ENCODE results near the gene PIK3CA.

The PIK3CA gene

DNA sequence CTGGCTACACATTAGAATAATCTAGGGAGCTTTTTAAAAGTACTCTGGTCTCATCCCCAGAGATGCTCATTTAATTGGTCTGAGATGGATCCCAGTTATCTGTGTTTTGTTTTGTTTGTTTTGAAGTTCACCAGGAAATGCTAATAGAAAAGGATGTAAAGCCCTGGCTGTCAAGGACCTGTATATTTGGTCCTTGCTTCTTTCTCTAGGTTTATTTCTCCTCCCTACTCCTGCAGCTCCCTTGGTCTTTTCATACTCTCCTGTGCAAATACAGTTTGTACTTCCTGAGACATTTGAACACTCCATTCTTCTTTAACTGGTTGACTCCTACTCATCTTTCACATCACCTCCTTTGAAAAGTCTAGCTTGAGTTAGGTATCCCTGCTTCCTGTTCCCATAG, 3.3 kb downstream of the PIK3CA start:
- no peak for DNase-seq (ENCODE audit: low read depth, low spot score)
- H3K4me3 ChIP-seq (ENCODE audit: low read length): no peak overlapping the region

DNA sequence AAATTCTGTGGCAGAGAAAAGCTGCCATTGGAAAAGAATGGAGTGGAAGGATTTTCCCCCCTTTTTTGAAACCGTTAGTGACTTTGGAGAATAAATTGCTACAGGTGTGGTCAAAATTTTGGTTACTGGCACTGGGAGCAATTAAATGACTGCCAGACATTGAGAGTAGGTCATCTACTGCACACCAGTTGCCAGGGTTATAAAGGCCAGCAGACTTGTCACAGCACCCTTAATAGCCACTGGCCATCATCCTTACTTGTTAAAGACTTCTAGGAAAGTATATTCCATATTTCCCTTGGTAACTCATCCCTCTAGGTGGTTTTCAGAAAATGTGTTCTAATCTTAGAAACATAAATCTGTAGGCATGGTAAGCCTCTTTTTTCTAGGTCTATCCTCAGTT, 8.0 kb downstream of the PIK3CA start:
- no peak for DNase-seq (ENCODE audit: low read depth, low spot score)
- H3K4me3 ChIP-seq (ENCODE audit: low read length): no peak overlapping the region

DNA sequence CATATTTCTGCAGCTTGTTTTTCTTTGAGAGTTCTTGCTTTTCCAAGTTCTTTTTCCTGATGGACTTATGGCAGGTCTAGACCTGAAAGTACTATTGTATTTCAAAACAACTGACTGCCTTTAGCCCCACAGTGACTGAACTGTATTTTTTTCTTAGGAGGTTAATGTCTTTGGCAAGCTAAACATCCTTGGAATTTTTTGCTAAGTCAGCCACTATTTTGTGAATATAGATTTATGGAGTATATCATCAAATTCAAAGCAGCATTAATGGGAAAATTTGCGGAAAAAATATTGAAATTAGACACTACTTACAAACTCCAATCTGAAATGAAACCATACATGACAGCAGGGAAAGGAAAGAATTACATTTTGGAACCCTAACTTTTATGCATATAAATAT, 8.6 kb downstream of the PIK3CA start:
- no peak for DNase-seq (ENCODE audit: low read depth, low spot score)
- no peak overlapping the region for H3K4me3 ChIP-seq (ENCODE audit: low read length)

DNA sequence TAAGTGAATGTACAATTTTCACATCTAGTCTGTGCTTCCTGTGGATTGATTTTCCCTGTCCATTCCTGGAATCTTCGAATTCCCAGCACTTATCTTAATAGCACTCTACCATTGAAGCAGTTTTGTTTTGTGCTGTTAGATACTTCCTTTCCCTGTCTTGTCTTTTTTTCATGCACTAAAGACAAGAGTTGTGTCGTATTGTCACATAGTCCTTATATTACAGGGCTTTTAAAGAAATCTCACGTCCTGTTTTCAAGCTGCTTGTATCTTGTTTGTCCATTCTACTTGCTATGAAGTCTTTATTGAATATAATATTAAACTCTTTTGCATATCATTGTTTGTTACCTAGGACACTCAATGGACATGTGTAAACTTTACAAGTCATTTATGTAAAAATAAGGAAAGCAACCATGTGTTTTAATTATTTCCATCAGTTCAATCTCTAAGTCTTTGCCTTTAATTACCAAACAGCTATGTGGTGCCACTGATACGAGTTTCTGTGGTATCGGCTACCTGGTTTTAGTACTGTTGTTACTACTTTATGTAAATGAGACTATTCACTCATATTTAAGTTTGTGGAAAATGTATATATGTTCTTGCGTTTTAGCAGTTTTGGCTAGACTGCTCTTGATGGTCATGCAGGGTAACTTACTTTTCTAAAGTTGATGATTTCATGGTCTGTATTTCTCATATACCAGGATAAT, 10.3 kb downstream of the PIK3CA start:
- H3K4me3 ChIP-seq (ENCODE audit: low read length): no peak overlapping the region
- DNase-seq (ENCODE audit: low read depth, low spot score): no peak

DNA sequence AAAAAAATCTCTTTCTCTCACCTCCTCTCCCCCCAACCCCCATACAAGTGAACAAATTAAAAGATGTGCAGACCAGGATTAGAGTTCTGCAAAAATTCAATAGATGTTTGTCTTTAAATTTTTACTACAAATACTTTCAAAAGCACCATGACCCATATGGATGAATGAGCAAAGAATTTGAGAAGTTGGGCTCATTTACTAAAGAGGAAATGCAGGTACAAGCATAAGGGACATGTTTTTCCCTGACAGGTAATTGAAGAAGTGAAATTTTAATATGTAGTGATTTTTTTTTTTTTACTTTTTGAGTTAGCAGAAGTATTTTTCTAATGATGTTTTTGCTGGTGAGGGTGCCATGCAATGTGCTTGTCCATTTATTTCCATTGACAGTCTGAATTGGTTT, 15.3 kb downstream of the PIK3CA start:
- no peak for DNase-seq (ENCODE audit: low read depth, low spot score)
- no peak overlapping the region for H3K4me3 ChIP-seq (ENCODE audit: low read length)

DNA sequence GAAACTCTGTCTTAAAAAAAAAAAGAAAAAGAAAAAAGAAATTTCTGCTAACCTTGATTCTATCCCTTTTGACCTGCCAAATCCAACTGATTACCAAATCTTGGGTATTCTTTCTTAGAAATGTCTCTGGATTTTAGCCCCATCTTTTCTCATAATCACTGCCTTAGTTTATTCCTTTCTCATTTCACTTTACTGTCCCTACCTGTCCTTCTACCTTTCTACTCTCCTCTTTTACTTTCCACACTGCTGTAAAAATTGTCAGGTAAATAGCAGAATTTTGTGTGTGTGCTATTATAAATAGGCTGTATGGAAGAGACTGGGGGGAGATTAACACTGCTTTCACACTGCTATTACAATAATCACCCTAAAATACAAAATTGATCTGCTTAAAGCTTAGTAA, 16.7 kb downstream of the PIK3CA start:
- H3K4me3 ChIP-seq (ENCODE audit: low read length): no peak overlapping the region
- DNase-seq (ENCODE audit: low read depth, low spot score): no peak

DNA sequence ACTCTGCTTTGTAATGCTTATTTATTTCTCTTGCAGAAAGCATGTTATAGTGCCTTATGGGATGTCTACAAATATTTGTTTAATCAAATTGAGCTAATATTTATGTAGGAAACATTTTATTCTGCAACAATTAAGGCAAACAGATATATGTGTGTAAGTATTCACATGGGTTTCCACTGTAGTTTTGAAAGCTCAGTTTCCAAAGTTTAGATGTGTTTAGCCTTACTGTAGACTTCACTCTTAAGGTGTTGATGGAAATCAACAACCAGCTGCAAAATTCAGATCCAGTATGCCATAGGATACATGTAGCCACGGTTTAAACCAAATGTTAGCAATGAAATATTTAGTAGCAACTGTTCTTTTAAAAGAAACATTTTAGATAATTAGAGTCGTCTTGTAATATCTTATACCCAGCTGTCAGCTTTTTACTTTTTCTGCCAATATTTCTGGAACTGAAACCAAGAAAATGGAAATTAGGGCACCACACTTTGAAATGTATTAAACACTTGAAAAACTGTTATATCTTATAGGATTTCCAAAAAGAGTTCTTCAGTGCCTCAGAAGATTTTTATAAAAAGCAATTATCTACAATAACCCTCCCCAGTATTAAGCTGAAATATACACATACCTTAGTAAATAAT, 18.5 kb downstream of the PIK3CA start:
- DNase-seq (ENCODE audit: low read depth, low spot score): no peak
- H3K4me3 ChIP-seq (ENCODE audit: low read length): no peak overlapping the region

DNA sequence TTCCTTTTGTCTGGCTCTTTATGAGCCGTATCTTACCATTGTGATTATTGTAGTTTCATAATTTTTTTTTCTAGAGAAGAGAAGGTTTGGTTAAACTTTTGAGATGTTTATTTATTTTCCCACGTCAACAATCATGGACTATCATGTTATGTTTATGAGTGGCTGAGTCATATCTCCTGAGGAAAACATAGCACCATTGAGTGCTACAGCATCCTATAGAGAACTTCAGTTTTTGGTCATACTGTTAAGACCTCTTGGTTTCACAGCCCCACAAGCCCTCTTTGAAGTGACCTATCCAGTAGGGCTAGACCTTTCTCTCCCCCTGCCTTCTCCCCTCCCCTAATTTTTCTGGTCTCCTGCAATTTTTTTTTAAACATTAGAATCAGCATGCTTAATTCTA, 20.8 kb downstream of the PIK3CA start:
- no peak overlapping the region for H3K4me3 ChIP-seq (ENCODE audit: low read length)
- DNase-seq (ENCODE audit: low read depth, low spot score): no peak

DNA sequence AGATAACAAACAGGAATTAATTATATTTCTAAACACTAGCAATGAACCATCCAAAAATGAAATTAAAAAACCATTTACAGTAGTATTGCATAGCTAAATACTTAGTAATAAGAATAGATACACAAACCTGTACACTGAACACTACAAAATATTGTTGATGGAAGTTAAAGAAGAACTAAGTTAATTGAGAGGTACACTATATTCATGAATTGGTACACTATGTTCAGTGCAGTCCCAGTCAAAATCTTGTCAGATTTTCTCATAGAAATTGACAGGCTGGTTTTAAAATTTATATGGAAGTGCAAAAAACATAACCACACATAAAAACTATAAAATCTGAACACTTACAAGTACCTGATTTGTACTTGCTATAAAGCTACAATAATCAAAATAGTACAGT, 24.4 kb downstream of the PIK3CA start:
- no peak for DNase-seq (ENCODE audit: low read depth, low spot score)
- no peak overlapping the region for H3K4me3 ChIP-seq (ENCODE audit: low read length)

DNA sequence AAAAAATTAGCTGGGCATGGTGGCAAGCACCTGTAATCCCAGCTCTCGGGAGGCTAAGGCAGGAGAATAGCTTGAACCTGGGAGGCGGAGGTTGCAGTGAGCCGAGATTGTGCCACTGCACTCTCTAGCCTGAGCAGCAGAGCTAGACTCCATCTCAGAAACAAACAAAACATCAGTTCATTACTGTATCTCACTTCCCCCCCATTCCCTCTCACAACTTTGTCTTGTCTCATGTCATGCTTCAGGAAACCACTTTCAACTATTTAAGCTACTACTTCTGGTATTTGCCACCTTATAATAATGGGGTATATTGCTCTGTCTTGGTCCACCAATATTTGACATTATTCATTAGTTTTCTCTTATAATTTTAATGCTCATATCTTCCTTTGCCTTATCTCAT, 26.2 kb downstream of the PIK3CA start:
- no peak for DNase-seq (ENCODE audit: low read depth, low spot score)
- H3K4me3 ChIP-seq (ENCODE audit: low read length): no peak overlapping the region

DNA sequence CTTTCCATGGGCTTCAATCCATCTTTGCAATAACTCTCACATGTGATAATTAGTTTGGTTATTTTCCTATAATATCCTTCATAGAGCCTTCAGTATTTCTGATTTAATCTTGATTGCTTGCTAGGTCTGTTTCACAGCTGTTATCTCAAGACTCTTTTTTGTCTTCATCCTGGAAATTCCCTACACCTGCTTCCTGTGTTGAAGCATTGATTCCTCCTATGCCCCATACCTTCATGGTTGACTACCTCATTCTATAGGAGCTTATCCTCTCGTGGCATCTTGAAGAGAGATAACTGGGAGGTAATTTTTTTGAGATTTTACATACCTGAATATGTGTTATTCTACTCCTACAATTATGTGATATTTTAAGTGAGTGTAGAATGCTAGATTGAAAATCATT, 26.7 kb downstream of the PIK3CA start:
- H3K4me3 ChIP-seq (ENCODE audit: low read length): no peak overlapping the region
- DNase-seq (ENCODE audit: low read depth, low spot score): no peak

DNA sequence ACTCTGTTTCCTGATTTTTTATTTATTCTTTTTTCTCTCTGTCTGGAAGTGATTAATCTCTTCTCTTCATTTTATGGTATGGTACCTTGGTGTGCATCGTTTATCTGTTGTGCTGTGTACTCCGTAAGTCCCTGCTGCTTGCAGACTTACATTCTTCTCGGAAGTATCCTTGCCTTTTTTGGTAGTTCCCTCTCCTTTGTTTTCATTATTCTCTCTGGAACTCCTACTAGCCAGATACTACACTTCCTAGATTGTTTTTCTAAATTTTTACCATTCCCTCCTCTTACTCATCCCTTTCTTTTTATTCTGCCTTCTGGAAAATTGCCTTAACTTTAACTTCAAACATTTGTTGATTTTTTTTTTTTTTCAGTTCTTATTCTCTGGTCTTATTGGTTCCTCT, 27.2 kb downstream of the PIK3CA start:
- no peak for DNase-seq (ENCODE audit: low read depth, low spot score)
- no peak overlapping the region for H3K4me3 ChIP-seq (ENCODE audit: low read length)

DNA sequence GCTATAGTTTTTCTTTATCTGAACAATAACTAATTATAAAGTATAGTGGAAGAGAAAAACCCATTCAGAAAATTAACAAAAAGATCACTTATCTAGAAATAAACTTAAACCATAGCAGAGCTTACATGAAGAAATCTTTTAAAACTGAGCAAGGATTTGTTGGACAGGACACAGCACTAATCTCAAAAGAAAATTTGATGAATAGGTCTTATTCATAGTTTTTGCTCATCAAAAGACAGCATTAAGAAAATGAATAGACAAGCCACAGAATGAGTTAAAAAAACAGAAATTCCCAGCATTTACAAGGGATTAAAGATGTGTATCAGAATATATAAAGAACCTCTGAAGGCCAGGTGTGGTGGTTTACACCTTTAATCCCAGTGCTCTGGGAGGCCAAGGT, 29.5 kb downstream of the PIK3CA start:
- DNase-seq (ENCODE audit: low read depth, low spot score): no peak
- H3K4me3 ChIP-seq (ENCODE audit: low read length): no peak overlapping the region

DNA sequence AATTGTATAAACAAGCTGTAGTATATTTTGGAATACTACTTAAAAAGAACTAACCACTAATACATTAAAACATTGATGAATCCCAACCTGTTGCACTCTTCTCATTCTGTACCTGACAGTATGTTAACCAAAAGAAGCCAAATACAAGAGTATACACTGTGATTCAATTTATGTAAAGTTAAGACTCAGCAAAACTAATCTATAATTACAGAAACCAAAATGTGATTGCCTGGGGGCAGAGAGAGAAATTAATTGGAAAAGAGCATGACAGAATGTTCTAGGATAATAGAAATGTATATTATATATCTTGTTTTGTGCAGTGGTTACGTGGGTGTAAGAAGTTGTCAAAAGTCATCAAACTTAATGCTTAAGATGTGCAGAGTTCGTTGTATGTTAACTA, 31.1 kb downstream of the PIK3CA start:
- DNase-seq (ENCODE audit: low read depth, low spot score): no peak
- H3K4me3 ChIP-seq (ENCODE audit: low read length): no peak overlapping the region

DNA sequence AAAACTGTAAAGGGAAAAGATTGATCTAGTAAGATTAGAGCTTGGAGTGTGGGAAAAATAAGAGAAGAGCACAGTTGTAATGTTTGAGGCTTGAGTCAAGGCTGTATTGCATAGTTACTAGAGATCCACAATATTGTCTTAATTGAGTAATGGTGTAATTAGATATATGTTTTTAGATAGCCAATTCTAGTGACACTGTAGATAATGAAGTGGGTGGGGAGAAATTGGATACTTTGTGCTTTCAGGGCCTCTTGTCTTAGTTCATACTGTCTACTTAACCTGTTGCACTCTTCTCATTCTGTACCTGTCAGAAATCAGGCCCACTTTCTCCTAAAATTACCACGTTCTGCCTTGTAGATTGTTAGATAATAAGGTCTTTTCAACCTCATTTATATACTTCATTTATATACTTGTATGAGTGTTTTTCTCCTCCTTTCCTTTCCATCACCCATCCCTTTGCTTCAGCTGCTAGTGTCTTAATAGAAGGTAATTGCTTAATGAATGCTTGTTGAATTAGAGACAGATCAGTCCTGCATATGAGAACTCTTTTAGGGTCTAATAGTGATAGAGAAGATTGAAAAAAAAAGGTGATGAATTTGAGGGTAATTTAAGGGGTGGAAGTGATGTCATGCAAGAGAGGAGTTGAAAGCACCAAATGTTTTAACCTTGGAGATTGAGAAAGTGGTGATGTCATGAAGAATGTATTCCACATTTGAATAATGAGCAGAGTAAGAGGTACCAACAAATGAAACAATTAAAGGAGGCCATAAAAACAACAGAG, 32.0 kb downstream of the PIK3CA start:
- no peak overlapping the region for H3K4me3 ChIP-seq (ENCODE audit: low read length)
- no peak for DNase-seq (ENCODE audit: low read depth, low spot score)

DNA sequence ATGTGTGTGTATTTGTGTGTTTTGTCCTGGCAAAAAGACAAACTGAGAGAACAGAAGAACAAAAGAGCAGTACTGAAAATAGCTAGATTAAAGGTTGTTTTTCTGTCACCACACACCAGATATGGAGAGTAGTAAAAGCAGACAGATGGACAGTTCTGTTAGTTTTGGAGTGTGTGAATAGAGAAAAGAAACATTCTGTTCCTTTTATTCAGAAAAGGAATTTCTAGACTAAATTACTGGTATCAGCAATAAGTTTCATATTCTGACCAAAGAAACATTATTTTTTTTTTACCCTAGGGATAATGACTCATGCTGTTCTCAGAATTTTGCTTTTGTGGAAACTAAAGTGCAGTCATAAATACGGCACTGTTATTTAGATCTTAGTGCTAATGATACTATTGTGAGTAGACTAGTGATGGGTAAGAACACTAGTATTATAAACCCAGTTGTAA, 32.9 kb downstream of the PIK3CA start:
- DNase-seq (ENCODE audit: low read depth, low spot score): no peak

DNA sequence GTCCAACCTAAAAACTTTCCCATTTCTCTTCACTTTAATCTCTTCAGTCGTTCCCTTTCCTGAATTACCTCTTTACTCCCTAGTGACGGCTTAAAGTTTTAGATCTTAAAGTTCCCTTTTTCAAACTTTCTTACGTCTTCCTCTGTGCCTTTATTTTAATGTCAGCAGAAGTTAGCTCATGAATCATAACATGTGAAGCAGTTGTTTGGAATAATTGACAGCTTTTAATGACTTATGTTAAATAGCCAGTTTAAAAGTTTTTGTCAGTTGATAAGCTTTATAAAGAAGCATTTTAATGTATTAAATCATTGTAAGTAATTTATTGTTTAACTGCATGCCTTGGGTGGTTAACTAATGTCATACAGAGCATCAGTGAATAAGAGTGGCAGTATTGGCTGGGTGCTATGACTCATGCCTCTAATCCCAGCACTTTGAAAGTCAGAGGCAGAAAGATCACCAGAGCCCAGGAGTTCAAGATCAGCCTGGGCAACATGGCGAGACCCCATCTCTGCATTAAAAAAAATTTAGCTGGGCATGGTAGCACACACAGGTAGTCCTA, 33.9 kb downstream of the PIK3CA start:
- no peak overlapping the region for H3K4me3 ChIP-seq (ENCODE audit: low read length)
- no peak for DNase-seq (ENCODE audit: low read depth, low spot score)

More for the DNA sequence above, 32.9 kb downstream of the PIK3CA start:
- H3K4me3 ChIP-seq (ENCODE audit: low read length): no peak overlapping the region

DNA sequence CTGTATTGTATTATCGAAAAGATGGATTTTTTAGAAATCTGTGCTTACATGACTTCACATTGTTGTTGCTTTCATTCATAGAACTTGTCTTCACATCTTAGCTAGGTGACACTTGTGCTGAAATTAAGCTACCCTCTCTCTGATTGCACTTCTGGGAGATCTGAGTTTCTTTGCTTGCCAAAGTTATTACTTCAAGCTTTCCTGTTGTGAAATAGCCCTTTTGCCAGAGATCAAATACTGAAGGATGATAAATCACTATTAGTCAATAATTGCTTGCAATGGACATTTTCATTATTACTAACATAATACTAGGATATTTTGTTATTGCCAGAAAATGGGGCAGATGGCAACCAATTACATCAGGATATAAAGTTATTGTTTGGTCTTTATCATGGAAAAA, 34.7 kb downstream of the PIK3CA start:
- DNase-seq (ENCODE audit: low read depth, low spot score): no peak

DNA sequence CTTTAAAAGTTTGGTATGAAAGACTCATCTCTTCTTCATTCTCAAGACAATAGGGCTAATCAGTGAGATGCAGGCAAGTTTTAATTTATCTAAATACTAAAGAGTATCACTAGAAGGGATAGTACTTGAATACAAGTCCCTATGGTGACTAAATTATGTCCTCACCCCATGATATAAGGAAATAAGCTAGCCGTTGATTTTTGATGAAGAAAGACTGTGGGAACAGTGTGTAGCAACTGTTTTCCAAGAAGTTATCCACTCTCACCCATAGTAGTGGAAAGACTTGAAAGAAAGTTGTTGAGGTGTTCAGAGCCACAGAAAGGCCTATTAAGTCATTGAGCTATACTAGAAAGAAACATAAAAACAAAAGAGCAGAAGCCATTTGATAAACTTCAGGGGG, 36.7 kb downstream of the PIK3CA start:
- no peak for DNase-seq (ENCODE audit: low read depth, low spot score)
- no peak overlapping the region for H3K4me3 ChIP-seq (ENCODE audit: low read length)

More for the DNA sequence above, 34.7 kb downstream of the PIK3CA start:
- no peak overlapping the region for H3K4me3 ChIP-seq (ENCODE audit: low read length)

DNA sequence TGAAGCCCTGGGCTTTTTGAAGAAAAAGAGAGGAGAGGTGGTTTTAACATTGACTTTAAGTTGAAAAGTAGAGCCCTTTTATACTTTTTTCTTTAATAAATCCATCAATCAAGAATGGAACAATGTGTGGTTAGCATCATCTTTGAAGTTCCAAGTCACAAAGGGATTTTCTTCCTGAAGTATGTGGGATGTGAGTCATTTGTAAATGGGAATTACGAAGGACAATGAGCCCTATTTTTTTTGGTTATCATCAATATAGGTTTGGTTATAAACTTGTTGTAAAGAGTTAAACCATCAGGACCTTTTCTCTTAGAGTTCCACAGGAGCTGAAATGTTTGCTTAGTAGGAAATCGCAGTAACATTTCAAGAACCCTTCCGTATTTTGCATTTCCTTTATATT, 38.3 kb downstream of the PIK3CA start:
- DNase-seq (ENCODE audit: low read depth, low spot score): no peak
- no peak overlapping the region for H3K4me3 ChIP-seq (ENCODE audit: low read length)

All from Jurkat, Clone E6-1 (cell line).